LNCaP clone FGC (cell line): ENCODE measurements around the gene FAM219A.

ENCODE experiments used
- DNase-seq: peaks from one replicate; pipeline ENCODE4 v3.0.0-alpha.2; 2011; ENCODE audit warnings: low read depth
- H3K4me3 ChIP-seq: 2 replicates; pipeline ENCODE4 v1.5.1; 2011; ENCODE audit warnings: mild to moderate bottlenecking, low read depth, low read length, control low read depth
- CTCF ChIP-seq: IDR thresholded peaks from 2 replicates; pipeline ENCODE4 v1.5.1; 2012; ENCODE audit warnings: mild to moderate bottlenecking; ENCODE audit not compliant: control insufficient read depth, insufficient read depth; ENCODE audit errors: extremely low read depth

FAM219A gene

DNA sequence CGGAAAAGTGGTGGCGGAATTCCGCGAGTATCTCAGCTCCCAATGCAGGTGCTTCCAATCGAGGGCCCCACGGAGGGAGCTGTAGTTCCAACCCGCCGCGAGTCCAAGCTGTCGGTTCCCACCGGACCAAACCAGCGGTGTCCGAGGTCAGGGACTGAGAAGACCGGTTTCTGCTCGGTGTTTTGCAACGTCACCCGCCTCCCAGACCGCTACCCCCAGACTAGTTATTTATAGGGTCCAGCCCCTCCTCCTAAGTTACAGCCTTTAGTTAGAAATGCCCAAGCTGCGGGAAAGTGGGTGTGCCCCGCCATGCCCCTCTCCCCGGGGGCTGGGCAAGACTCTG lies 81.0 kb downstream of the FAM219A start:
- TF ChIP-seq CTCF, result no peak
- DNase-seq, result no peak

DNA sequence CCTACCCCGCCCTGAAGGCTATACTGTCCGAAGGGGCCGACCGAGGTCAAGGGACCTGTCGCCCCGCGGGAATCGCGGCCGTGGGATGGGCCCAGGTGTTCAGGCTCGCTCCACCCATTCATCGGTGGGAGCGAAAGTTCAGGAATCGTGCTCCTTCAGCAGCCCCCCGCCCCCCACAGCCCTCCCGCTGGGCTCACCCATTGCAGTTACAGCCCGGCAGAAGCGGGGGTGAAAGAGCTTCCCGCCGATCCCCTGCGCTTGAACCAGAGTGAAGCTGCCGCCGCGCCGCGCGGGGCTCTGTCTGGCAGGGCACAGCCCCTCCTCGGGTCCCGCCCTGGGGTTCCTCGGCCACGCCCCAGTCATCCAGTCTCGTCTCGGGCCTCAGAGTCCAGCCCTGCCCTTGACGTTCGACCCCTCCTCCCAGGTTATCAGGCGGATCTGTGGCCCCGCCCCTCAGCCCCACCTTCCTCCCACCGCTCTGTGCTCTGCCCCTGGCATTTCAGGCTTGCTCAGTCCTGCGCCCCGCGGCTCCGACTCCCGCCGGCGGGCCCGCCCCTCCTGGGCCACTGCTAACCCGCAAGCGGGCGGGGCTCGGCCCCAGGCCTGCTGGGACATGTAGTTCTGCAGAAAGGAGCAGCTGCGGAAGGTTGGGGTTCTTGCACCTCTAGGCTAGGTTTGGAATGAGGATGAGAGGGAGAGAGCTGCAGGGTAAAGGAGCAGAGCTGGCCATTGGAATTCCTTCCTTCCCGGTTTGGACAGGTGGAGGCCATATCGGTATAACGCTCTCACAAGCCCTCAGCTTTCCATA lies 81.6 kb downstream of the FAM219A start, which contains the start of gene MYORG:
MYORG (minus strand) TSS at position 303 of the 808 bp plus-strand sequence. CDS start 3,955 bp downstream, outside the sequence.
- no peak for TF ChIP-seq CTCF
- DNase-seq, result peak; percentile 91
- H3K4me3 ChIP-seq, result peak within 1 kb of the TSS; percentile 63

More for the DNA sequence above, 81.0 kb downstream of the FAM219A start:
- H3K4me3 ChIP-seq, result peak overlapping the region; percentile 63

DNA sequence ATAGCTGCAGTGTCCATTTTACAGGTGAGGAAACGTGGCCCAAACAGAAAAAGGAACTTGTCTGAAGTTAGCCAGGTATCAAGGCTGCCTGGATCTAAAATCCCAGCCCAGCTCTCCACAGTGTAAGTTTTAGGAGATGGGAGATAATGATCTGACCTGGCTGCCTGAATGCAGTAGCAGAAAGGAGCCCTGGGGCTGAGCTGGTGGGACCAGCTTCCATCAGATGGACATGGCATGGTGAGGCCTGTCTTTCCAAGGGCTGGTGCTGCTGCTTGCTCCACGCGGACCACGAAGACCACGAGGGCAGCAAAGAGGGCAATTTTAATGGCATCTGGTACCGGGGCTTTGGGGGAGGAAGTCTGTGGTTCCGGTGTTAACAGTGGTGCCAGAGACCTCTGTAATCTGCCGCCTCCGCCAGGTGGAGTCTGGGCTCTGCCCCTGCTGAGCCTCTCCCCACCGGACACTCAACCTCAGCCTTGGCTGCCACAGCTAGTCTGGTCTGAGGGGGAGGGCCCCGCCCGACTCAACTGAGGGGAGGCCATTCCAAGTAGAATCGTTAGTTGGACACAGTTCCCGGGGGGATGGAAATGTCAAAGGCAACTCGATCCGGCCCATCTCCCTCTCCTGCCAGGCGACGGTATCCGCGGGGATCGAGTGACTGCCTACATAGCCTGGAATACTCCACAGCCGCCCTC lies 82.3 kb downstream of the FAM219A start:
- H3K4me3 ChIP-seq, result peak overlapping the region; percentile 63
- DNase-seq, result no peak
- peak; percentile 30; the same call in 1 of the 2 replicates for TF ChIP-seq CTCF

DNA sequence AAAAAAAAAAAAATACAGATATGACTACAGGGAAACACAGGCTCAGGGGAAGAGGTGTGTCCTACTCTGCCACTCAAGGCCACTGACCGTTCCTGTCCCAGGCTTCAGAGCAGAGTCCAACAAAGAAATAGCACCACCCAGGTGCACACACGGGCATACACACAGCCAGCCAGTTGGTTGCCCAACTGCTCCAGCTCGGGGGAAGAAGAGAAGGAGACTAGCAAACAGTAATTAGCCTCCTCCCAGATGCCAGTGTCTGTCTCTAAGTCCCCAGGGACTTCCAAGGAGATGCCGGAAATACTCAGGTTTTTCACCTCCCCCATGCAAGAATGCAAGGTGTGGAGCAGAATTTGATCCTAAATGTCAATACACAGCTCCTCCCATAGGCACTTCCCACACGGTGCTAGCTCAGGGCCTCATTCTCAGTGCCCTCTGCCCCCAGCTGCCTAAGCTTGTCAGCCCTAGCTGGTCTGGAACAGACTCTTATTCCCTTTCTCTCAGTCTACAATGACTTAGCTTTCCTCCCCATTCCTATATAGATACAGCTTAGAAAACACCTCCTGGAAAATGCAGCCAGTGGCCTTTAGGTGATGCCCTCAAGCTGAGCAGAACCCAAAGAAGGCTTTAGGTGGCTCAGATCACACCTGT lies 83.3 kb downstream of the FAM219A start:
- no peak overlapping the region for H3K4me3 ChIP-seq
- DNase-seq, result no peak
- TF ChIP-seq CTCF, result no peak

DNA sequence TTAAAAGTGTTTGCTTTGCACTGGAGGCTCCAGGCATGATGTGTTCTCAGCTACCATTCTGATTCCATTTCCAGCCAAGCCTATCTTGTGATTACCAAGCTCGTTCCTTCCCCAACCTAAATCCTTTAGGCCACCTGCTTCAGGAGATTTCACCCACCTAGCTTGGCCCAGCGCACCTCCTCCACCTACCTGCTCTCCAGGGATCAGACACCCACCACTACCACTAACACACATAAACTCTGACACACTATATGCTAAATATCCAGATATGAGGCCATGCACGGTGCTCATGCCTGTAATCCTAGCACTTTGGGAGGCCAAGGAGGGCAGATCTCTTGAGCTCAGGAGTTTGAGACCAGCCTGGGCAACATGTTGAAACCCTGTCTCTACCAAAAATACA lies 84.0 kb downstream of the FAM219A start:
- no peak for TF ChIP-seq CTCF
- no peak for DNase-seq
- H3K4me3 ChIP-seq, result no peak overlapping the region

- no peak overlapping the region for H3K4me3 ChIP-seq
- TF ChIP-seq CTCF, result no peak
- no peak for DNase-seq
Measured at GRCh38 chr9:34373749-34374148, 84.6 kb downstream of the FAM219A start.
